Stomach (tissue), 4 donors: Measurements from ENCODE around the gene NR1D1.

Source experiments
- POLR2A ChIP-seq, 4 donors: fragments of 450-650 bp; IDR thresholded peaks; one replicate each; pipeline ENCODE4 v1.6.1; 2016; ENCODE audit warnings: antibody characterized with exemption in 4 of 4, control low read depth in 2 of 4, mild to moderate bottlenecking in 1 of 4, moderate library complexity in 1 of 4
- POLR2AphosphoS5 ChIP-seq, 3 donors: sonication (generic); formaldehyde crosslinking; IDR thresholded peaks; one replicate each; pipeline ENCODE4 v1.6.1; 2016; ENCODE audit warnings: antibody characterized with exemption in 3 of 3
- TF ChIP-seq, protein P1 (sequence below), 7 experiments: fragments of 450-650 bp in 4 of 7; fragments of 200-600 bp in 3 of 7; sonication (generic) in 3 of 7; IDR thresholded peaks; one replicate each; pipeline ENCODE4 v1.5.1; 2016 to 2019; ENCODE audit warnings: antibody characterized with exemption in 7 of 7, control low read depth in 2 of 7, mild to moderate bottlenecking in 1 of 7

DNA sequence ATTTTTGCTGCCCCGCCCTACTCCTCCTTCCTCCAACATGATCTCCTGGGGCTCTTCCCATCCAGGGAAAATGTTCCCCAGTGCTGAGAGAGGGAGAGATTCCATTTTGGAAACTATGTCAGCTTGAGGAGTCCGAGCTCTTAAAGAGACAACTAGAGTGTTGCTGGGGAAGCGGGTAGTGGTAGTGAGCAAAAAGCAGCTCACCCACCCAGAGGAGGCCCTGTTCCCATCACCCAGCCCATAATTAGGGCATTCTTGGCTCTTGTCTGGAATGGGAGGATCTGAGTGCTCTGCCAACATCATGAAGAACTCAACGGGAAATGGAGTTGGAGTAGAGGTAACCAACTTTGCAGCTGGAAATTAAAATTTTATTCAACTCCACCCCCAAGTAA, 12.3 kb upstream of the NR1D1 start:
- TF ChIP-seq, protein P1, sequence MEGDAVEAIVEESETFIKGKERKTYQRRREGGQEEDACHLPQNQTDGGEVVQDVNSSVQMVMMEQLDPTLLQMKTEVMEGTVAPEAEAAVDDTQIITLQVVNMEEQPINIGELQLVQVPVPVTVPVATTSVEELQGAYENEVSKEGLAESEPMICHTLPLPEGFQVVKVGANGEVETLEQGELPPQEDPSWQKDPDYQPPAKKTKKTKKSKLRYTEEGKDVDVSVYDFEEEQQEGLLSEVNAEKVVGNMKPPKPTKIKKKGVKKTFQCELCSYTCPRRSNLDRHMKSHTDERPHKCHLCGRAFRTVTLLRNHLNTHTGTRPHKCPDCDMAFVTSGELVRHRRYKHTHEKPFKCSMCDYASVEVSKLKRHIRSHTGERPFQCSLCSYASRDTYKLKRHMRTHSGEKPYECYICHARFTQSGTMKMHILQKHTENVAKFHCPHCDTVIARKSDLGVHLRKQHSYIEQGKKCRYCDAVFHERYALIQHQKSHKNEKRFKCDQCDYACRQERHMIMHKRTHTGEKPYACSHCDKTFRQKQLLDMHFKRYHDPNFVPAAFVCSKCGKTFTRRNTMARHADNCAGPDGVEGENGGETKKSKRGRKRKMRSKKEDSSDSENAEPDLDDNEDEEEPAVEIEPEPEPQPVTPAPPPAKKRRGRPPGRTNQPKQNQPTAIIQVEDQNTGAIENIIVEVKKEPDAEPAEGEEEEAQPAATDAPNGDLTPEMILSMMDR (IDR thresholded peaks at IDR 0.05), result no peak
- TF ChIP-seq POLR2A (IDR thresholded peaks at IDR 0.05), result no peak
- peak in 2 of 3 donors; percentile 2 to 3 for TF ChIP-seq POLR2AphosphoS5 (IDR thresholded peaks at IDR 0.05)
